GM21381 (cell line): ENCODE data around the gene TMEM156.

Experiments used
- ATAC-seq: cut with Tn5 transposase; IDR thresholded peaks from one replicate; pipeline ENCODE4 v1.9.1; 2021; ENCODE audit warnings: mild to moderate bottlenecking, moderate library complexity; ENCODE audit not compliant: unreplicated experiment

TMEM156 gene, protein sequence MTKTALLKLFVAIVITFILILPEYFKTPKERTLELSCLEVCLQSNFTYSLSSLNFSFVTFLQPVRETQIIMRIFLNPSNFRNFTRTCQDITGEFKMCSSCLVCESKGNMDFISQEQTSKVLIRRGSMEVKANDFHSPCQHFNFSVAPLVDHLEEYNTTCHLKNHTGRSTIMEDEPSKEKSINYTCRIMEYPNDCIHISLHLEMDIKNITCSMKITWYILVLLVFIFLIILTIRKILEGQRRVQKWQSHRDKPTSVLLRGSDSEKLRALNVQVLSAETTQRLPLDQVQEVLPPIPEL

DNA sequence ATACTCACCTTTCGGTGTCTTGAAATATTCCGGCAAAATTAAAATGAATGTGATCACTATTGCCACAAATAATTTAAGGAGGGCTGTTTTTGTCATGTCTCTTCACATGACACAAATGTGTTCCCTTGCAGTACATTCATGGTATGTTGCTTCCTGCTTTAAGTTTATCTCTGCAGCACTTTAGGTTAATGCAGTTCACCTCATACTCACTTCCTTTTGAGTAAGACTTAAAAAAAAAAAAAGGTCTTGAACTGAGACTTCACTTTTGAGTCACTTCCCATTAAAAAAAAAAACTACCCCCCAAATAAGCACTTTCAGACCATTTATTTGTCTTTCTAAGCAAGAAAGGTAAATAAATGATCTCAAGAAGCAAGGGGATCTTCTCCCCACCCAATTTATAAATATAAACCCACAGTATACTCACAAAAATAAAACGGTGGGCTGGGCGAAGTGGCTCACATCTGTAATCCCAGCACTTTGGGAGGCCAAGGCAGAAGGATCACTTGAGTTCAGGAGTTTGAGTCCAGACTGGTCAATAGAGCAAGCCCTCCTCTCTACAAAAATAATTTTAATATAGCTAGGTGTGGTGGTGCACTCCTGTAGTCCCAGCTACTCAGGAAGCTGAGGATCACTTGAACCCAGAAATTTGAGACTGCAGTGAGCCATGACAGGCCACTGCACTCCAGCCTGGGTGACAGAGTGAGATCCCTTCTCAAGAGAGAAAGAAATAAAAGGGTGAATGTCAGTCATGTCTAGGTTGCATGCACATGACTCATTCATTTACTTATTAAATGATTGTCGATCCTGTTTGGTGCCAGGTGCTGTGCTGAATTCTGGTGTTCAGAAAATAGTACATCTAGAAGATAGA, at the start of gene TMEM156:
Gene TMEM156 (minus strand): TSS at position 192 of the 868 bp plus-strand sequence. CDS start 96 bp downstream, at position 96.
- peak; percentile 61 for ATAC-seq

DNA sequence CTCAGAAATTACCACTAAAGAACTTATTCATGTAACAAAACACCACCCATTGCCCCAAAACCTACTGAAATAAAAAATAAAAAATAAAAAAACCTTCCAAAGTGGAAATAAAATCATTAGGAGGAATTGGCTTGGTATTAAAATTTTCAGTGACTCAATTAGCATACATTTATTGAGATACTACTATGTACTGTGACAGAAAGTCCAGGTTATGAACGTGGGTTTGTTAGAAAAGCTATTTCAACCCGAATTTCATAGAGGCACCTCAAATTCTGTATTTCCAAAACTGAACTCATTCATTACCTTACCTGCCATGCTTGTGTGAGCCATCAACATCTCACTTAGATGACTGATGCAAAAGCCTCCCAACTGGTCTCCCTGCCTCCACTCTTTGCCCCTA, 46.6 kb upstream of the TMEM156 start:
- ATAC-seq = no peak

DNA sequence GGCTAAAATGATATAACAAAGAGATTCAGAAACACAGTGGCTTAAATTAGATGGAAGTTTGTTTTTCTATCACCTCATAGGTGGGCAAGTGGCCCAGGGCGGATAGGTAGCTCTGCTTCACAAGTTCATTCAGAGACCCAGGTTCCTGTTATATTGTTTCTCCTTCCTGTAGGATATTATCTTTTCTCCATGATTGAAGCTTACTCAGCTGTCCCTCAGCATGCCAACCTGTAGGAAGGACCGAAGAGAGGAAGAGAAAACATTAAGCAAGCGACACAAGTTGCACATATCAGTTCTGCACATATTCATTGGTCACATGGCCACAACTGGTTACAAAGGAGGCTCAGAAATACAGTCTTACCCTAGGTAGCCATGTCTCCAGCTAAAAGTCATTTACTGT, 36.7 kb upstream of the TMEM156 start:
- no peak for ATAC-seq

DNA sequence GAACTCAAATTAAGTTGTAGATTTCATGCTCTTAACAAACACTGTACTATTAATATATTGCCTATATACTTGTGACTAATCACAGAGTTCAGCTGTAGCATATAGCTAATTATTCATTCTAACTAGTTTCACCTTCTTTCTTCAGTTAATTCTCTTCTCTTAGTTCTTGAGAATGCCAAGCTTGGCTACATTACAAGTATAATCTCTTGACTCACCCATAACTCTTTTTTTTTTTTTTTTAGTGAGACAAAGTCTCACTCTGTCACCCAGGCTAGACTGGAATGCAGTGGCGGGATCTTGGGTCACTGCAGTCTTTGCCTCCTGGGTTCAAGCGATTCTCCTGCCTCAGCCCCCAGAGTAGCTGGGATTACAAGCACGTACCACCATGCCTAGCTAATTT, 35.2 kb upstream of the TMEM156 start:
- no peak for ATAC-seq

DNA sequence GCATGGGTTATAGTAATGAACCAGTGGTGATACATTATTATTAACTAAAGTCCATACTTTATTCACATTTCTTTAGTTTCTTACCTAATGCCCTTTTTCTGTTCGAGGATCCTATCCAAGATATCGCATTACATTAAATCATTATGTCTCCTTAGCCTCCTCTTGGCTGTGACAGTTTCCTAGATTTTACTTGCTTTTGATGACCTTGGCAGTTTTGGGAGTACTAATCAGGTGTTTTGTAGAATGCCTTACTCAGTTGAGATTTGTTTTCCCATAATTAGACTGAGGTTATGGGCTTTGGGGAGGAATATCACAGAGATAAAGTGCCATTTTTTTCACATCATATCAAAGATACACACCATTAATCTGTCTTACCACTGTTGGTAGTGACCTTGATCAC, 34.8 kb upstream of the TMEM156 start:
- no peak for ATAC-seq

DNA sequence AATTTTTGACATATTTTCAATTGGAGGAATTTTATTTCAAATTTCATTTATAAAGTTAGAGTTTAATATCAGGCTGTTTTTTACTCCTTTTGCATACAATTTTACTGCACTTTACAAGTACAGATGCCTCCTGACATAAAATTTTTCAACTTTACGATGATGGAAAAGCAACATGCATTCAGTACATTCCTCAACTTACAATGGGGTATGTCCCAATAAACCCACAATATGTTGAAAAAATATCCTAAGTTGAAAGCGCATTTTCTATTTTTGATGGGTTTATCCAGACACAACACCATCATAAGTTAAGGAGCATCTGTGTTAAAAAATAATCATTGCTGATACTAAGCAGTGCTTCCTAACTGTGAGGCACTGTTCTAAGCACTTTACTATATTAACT, 34.2 kb upstream of the TMEM156 start:
- no peak for ATAC-seq

DNA sequence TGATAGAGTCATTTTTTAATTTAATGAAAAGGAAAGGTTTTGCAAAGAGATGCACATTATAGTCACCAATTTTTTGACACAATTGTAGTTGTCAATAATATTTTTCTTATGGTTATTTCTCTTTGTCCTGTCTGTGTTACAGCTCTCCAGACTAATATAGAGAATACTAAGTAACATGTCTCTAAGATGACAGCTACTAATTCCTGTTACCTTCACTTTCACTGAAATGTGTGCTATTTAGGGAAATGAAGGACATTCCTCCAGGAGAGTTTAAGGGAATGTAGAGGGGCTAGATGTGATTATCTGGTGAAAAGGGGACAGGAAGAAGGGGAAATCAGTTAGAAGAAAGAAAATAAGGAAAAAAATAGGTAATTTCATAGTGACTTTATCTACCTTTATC, 31.2 kb upstream of the TMEM156 start:
- no peak for ATAC-seq

DNA sequence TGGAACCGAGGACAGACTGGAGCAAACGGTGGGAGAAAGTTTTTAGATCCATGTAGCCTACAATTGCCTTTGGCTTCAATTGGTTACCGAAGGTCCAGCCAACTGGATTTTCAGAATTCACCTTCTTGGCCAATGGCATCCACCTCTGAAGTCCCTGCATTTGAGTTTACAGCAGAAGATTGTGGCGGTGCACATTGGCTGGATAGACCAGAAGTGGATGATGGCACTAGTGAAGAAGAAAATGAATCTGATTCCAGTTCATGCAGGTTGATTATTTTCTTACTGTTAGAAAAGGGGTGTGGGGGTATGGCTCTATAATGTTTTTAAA, 30.5 kb upstream of the TMEM156 start:
- ATAC-seq = no peak

DNA sequence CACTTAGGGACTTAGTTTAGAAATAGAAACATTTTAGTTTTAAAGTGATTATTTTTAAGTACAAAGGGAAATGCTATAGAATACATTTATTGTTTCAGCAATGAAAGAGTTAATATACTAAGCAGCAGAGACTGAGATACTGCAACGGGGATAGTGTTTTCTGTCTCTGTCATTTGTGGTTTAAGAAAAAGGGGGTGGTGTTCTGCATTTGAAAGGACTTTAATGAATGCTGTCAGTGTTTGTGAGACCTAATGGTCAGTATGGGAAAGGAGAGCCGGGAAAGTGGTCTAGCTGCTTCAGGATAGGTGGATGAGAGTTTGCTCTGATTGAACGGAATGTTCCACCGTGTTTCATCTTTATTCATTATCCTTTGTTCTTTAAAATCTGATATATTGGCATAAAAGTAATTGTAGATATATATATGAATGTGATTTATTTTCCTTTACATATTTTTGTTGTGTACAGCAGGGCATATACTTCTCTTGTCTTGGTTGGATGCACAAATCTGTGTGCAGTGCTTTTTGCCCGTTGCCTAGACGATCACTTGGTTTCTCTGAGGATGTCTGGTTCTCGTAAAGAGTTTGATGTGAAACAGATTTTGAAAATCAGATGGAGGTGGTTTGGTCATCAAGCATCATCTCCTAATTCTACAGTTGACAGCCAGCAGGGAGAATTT, 30.0 kb upstream of the TMEM156 start, which contains the start of gene KLHL5:
Gene KLHL5 (plus strand): TSS at position 139 of the 676 bp plus-strand sequence. CDS start 421 bp downstream, at position 560.
- ATAC-seq = no peak

DNA sequence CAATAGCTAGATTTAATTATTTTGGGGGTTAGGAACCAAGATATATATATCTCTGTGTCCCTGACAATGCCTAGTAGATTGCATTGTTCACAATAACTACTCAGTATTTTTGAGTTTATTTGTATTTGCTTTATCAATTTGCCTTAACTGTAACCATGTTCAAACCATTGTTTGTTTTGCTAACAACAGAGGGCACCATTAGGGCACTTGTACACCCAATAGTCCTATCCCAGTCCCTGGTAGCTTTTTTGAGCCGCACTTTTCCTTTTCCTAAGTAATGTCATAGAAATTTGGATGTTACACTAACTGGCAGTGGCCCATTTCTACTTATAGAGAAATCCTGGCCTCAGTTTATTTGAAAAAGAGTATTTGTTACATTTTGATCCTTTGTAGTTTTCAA, 29.2 kb upstream of the TMEM156 start:
- ATAC-seq = no peak

DNA sequence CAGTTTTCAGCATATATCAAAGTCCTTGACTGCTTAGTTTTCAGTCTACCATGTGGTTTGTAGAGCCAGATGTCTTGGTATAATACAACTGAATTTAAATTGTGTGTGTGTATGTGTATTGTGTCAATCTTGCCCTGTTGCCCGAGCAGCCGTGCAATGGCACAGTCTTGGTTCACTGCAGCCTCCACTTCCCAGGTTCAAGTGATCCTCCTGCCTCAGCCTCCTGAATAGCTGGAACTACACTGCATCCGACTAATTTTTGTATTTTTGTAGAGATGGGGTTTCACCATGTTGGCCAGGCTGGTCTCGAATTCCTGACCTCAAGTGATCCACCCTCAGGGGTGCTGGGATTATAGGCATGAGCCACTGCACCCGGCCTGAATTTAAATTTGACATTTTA, 23.8 kb upstream of the TMEM156 start:
- ATAC-seq = no peak

DNA sequence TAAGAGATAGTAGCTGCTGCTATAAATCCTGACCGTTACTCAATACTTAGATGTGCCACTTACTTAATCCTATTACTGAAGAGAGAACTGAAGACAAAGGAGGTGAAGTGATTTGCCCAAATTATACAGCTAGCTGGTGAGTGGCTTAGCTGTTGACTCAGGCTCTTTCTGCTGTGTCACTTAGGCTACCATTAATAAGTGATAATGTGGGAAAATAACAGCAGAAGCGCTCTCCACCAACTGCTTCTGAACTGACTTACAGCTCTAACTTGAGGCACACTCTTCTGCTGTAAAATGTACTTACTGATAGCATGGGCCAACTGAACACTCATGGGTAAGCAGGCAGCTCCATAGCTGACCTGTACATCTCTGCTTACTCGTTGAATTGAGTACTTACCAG, 22.3 kb upstream of the TMEM156 start:
- no peak for ATAC-seq

DNA sequence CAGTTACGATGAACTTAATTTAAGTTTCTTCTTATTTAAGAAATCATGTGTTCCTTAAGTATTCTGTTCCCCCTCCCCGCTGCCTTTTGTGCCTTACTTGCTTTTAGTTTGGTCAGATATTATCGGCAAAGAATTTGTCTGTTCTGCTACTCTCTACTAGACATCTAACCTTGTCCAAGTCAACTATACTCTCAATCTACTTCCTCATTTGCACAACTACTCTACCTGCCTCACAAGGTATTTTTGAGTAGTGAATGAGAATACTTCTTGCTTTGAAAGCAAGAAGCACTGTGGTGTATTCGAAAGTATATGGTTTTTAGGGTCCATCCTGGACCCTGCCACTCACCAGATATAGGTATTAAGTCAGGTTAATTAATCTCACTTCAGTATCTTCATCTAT, 21.8 kb upstream of the TMEM156 start:
- ATAC-seq = no peak

DNA sequence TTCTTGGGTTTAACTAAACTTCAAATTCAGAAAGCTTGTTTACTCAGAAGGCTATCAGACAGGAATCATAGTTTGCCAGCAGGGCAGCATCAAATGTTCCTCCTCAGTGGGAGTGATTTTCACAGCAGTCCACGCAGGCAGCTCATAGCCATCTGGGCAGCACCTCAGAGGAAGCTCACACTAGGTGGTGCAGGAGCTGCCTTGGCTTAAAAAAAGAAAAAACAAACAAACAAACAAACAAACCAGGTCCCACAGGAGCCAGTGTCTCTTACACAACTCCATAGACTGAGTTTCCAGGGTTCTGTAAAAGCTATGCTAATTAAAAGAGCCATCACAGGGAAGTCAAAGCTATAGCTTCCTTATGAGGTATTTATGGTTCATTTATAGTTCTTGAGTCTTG, 19.3 kb upstream of the TMEM156 start:
- no peak for ATAC-seq

DNA sequence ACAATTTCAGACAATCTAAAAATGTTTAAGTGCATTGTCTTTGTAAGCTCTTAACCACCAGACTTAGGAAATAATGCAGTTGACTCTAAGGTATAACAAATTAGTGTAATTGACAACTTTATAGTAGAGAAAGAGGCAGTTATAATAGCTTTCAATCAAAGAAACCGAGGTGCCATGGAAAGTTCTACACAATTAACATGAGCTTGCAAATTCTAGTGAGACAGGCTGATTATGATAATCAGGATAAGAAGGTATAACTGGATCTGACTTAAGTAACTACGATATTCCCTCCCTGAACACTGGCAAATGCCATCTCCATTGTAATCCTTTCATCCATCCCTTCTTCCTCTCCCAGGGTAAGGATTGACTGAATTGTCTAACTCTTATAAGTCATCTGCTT, 18.4 kb upstream of the TMEM156 start:
- ATAC-seq = no peak

DNA sequence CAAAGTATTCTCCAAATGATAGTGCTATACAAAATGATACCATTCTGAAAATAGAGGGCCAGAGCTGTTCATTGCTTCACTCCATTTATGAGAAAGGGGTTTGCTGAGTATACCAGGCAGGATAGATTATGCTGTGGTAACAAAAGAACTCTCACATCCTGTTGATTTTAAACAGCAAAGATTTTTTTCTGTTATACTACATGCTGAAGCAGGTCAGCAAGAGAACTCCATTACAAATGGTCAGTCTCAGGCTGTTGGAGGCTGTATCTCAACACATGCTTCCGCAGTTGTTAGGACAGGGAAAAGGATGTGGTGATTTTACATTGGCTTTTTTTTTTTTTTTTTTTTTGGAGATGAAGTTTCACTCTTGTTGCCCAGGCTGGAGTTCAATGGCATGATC, 16.1 kb upstream of the TMEM156 start:
- no peak for ATAC-seq

DNA sequence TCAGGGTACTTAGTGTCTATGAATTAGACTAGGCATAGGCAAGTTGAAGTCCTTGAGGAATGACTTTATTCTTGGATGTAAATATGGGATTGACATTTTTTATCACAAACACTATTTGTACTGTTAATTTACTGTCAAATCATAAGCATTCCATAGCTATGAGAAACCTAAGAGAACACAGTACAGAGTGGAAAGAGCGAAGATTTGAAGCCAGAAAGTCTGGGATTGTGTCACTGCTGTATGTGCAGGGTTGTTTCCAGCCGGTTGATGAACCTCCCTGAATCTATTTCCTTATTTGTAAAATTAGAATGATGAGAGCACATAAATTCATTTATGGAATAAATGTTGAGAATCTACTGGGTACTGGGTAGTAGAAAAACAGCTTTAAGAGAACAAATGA, 15.5 kb upstream of the TMEM156 start:
- no peak for ATAC-seq

DNA sequence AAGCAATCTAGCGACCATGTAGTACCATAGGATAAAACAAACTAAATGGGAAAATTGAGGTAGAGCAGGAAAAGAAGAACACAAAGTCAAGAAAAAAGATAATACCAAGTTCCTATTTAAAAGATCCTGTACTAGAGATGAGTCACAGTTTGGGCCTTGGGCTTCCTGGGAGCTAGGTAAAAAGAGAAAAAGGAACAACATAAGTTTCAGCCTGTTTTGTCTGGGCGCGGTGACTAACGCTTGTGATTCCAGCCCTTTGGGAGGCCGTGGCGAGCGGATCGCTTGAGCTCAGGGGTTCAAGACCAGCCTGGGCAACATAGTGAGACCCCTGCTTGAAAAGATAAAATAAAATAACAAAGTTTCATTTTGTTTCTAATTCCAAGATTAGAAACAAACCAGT, 14.0 kb upstream of the TMEM156 start:
- no peak for ATAC-seq

DNA sequence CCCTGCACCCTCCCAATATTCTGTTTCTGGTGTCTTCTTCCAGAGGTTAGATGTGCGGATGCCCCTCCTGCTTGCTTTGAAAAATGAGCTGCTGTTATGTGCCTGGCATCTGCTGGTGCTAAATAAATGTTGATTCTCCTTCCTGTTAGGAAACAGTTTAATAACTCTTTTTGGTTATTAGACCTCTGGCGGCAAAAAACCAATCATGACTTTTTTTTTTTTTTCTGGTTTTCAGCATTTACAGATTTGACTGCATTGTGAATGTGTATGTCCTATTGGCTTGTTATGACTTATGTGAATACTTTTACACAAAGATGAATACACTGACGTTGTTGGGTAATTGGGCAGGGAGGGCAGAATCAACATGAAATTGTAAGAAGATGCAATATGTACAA, 13.6 kb upstream of the TMEM156 start:
- ATAC-seq = no peak

DNA sequence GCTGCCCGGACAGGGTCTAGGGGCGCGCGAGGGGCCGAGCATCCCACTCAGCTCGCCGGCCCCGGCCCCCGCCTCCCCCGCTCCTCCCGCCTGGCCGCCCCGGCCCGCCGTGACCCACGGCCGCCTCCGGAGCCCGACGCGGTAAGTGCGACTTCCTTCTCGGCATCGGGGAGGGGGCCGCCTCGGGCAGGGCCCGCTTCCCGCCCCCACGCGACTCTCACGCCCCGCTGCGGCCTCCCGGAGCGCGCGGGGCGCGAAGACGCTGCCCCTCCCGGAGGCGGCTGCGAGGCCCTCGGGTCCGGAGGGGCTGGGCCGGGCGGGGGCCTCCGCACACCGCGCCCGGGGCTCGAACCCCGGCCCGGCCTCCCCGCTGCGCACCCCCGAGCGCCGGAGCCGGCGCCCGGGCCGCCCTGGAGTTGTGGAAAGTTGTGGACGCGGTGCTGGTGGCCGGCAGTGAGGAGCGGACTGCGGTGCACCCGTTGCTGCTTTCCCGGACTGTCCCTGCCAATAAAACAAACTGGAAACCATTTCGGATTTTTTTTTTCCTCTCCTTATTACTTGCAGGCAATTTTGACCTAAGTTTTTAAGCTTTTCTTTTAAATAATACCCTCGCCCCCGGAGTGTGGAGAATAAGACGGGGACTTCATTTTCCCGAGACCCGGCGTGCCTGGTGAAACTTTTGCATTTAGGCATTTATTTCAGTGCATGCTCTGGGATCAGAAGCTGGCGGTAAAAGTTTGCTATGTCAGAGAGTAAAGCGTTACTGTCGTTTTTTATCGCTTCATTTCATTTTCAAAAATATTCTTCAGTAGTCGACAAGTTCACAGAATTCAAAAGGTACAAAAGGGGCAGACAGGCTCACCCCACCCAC, 13.0 kb upstream of the TMEM156 start:
- no peak for ATAC-seq
